ENCODE measurements around the gene TBXT. TPM values are rescaled to one million over a fixed set of nuclear protein-coding genes. Genes with fewer than 3 reads are reported as not detected.
A peak's percentile ranks its signal among the peaks of the same experiment; 100 is the strongest.
"Not testable (repeated sequence)": the region's sequence is repeated elsewhere in the genome, so short reads cannot be mapped to it uniquely, and the experiment has no call there.

Gene TBXT
- total RNA-seq, 2 donors from 2014 or later: not detected

DNA sequence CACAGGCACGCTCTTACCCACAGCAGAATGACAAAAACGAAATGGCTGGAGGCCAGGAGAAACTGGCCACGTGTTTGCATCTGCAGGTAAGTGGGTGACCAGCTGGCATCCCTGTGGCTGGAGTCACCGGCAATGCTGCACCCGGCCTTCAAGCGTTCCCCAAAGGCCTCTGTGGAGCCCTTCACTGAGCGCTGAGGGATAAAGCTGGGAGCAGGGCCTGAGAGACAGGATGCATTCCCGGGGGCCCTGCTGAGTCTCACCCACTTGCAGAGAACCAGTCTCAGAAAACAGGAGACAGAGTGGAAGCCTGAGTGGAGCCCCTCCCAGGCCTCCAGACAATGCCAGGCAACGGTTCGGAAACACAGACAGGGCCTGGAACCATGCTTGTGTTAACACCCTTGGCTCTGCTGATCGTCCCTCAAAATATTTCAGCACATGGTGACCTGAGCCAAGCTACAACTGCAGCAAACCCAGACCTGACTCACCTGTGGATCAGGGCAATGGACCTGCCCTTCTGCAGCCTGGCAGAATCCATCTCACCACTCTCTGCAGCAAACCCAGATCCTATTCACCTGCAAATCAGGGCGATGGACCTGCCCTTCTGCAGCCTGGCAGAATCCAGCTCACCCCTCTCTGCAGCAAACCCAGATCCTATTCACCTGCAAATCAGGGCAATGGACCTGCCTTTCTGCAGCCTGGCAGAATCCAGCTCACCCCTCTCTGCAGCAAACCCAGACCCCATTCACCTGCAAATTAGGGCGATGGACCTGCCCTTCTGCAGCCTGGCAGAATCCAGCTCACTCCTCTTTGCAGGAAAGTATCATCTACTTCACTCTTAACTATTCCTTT lies 39.8 kb downstream of the TBXT start:
- ATAC-seq: no peak
- intact Hi-C loops (cut with DNase I, micrococcal nuclease): no loop called here

DNA sequence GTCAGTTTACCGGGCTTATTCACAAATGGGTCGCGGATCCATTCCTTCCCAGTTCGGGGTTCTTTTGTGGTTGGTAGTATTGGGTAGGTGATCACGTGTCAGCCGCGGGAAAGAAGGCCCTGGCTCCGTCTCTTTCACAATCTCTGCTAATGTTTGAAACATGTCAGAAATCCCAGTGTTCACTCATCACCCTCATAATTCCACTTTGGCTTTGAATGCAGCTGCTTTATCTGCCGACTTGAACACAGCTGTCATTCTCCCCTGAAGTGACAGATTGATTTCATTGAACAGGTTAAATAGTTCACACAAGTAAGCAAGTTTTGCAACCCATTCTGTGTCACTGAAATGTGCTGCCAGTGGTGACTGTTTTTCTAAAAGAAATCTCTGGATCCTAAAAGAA lies 44.5 kb downstream of the TBXT start:
- DNase-seq; ATAC-seq; intact Hi-C loops (cut with DNase I, micrococcal nuclease): not testable (repeated sequence)

More for the DNA sequence above, 39.8 kb downstream of the TBXT start:
- DNase-seq: no peak

DNA sequence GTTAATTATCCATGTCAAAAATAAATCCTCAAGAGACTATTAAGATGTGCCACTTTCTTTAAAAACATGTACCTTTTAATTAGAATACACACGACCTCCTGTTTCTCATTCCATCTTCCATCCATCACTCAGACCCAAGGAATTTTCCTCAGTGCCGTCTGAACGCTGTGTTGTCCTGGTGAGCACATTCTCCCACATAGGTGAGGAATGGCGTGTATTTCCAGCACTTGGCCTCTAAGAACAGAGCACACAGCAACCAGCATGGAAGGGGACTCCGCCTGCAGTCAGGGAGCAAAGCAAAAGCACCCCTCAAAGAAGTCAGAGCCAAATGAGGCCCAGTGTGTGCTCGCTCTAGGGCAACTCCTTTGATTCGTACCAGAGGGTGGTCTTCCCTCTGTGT lies 45.9 kb downstream of the TBXT start:
- DNase-seq: no peak
- ATAC-seq: no peak
- intact Hi-C loops (cut with DNase I, micrococcal nuclease): no loop called here

DNA sequence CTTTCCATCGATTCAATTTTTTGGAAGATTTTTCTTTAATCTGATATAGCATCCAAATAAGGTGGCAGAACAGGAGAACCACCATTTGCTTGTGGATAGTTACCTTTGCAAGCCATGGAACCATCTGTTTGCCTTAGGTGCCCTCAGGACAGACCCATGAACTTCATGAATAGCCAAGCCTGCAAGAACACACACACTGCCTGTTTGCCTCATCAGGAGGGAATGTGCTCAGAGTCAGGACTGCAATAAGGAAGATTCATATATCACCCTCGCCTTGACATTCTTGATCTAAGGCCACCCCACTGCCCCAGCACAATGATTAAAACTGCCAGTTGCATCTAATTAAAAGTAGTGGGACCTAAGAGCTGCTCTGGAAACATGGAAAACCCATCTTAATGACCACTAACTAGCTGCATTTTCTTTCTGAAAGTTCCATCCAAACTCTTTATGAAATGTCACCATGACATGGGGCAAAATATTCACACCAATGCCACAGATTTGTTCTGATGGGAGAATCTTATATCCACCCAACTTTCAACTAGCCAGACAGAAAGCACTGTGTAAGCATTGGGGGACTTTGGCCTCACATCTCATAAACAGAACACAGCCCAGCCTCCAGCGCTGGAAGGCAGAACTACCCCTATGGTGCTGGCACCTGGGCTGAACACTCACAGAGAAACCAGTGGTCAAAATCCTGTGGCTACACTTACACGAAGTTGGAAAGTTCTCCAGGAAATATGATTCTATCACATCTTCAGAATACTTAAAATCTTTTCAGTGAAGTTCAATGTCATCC lies 48.3 kb downstream of the TBXT start:
- intact Hi-C loops (cut with DNase I, micrococcal nuclease): no loop called here
- ATAC-seq: peak; percentile 88
- DNase-seq: peak in 1 of 2 donors; percentile 11

DNA sequence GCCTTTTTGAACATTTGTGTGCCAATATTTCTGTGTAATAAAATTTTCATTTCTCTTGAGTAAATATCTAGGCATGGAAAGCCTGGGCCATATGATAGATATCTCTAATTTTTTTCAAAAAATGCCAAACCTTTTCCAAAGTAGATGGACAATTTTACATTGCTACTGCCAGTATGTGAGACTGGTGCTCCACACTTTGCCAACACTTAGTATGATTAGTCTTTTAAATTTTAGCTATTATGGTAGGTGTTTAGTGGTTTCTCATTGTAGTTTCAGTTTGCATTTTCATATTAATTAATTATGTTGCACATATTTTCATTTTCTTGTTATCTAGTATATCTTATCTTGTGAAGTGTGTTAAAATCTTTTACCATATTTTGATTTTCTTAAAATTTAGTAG lies 52.0 kb downstream of the TBXT start:
- ATAC-seq (no peak), DNase-seq (no peak)
- intact Hi-C loops (cut with DNase I, micrococcal nuclease): no loop called here

DNA sequence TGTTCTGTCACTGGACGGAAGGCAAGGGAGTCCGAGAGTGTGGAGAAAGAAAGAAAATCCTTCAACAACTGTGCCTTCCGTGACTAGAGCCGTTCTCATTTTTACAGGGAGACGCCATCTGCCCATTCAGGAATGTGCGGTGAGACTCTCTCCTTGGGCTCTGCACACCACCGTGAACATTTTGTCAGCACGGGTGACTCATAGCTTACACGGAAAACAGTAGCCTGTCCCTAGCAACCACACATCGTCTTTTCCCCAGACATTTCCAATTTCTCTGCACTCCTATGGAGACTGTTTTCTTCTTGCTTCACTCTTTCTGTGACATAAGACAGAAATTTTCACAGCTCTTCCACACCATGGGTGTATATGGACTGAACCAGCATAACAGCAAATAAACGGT lies 55.1 kb downstream of the TBXT start:
- ATAC-seq (no peak), DNase-seq (no peak)
- intact Hi-C loops (cut with DNase I, micrococcal nuclease): no loop called here

DNA sequence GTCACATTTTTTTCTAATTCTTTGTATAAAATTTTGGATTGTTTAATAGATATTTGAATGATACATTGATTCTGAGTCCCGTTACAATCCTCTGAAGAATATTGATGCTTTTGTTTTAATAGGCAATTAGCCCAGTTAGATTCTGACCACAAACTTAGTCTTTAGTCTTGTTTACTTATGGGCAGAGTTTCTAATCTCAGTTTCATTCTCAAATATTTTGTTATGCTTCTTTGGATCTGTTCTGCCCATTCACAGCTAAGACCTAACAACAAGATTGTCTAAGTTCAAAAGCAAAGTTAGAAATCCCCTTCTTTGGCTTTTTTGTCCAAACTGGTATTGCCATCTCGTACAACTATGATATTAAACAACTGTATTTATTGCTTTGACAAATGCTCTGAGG lies 58.0 kb downstream of the TBXT start:
- ATAC-seq (no peak), DNase-seq (no peak)
- intact Hi-C loops (cut with DNase I, micrococcal nuclease): no loop called here

Other genes with a start within 250 kb of the TBXT start
- not detected for gene PRR18, start 140.5 kb upstream of the TBXT start, total RNA-seq
- 10 to 100 TPM; 57.7 to 64.7 TPM for gene SFT2D1, start 174.7 kb upstream of the TBXT start, total RNA-seq
- gene MPC1, start 215.1 kb upstream of the TBXT start, total RNA-seq: 100 to 1,000 TPM; 124 to 152 TPM

Data from left colon (tissue), 2 donors.